K562 (cell line): ENCODE measurements around the gene ATP5F1A. TPM values are rescaled to one million over a fixed set of nuclear protein-coding genes. Genes with fewer than 3 reads are reported as not detected.
A peak's percentile ranks its signal among the peaks of the same experiment; 100 is the strongest.

Source experiments
- CBX5 ChIP-seq: IDR thresholded peaks from 2 replicates; pipeline ENCODE4 v1.6.1; 2014; ENCODE audit warnings: low read depth, borderline replicate concordance
- DMBX1 ChIP-seq: fragments of 250-450 bp; sonication (Bioruptor Pico); IDR thresholded peaks from 2 replicates; pipeline ENCODE4 v1.8.0; 2022; ENCODE audit warnings: inconsistent platforms, mild to moderate bottlenecking, moderate library complexity, borderline replicate concordance
- L3MBTL2 ChIP-seq: fragments of 450-650 bp; IDR thresholded peaks from 2 replicates; pipeline ENCODE4 v1.6.1; 2016; ENCODE audit warnings: mild to moderate bottlenecking, moderate library complexity
- LEF1 ChIP-seq: fragments of 450-650 bp; IDR thresholded peaks from 2 replicates; pipeline ENCODE4 v1.6.1; 2016; ENCODE audit warnings: mild to moderate bottlenecking
- RBM22 ChIP-seq: fragments of 200-400 bp; formaldehyde crosslinking; IDR thresholded peaks from 2 replicates; pipeline ENCODE4 v1.6.1; 2018; ENCODE audit warnings: low read length, low read depth; ENCODE audit not compliant: poor library complexity, severe bottlenecking
- SMAD4 ChIP-seq: fragments of 250-450 bp; sonication (Bioruptor Pico); conservative IDR thresholded peaks from 2 replicates; pipeline ENCODE4 v1.8.0; 2021; ENCODE audit warnings: inconsistent platforms, mild to moderate bottlenecking, moderate library complexity
- SPI1 ChIP-seq: IDR thresholded peaks from 2 replicates; pipeline ENCODE4 v1.6.1; 2011; ENCODE audit warnings: low read depth, low read length, control low read depth, borderline replicate concordance
- U2AF1 ChIP-seq: fragments of 200-400 bp; formaldehyde crosslinking; optimal IDR thresholded peaks from 2 replicates; pipeline ENCODE3; 2017; ENCODE audit warnings: mild to moderate bottlenecking, low read depth, low read length, moderate library complexity
- ZNF232 ChIP-seq: sonication (generic); formaldehyde crosslinking; IDR thresholded peaks from 2 replicates; pipeline ENCODE4 v1.8.0; 2022; ENCODE audit warnings: mild to moderate bottlenecking, missing genetic modification reagents
- ZNF507 ChIP-seq: conservative IDR thresholded peaks from 2 replicates; pipeline ENCODE4 v1.6.1; 2017; ENCODE audit warnings: missing genetic modification characterization, missing compliant biosample characterization
- polyA plus RNA-seq, 8 experiments: library from polyadenylated mRNA; depleted of rRNA in 4 of 8; stranded (reverse) in 5 of 8; unstranded in 3 of 8; fragments of >200 nt; fragmentation: Nextera tagmentation in 2 of 8; fragmentation: Illumina TruSeq in 1 of 8; extraction: Ambion mirVana in 2 of 8; extraction: Trizol in 1 of 8; gene quantifications; 2 replicates each; pipeline versions ENCODE4 v1.2.1 to v1.2.3, GENCODE V29; 2011 to 2014; ENCODE audit warnings: inconsistent platforms in 1 of 8, missing spikeins in 1 of 8
- total RNA-seq, 7 experiments: library from RNA; depleted of rRNA in 6 of 7; stranded (reverse); fragments of >200 nt in 6 of 7; fragmentation: Illumina TruSeq in 2 of 7; extraction: Trizol in 2 of 7; gene quantifications; 2 replicates each; pipeline versions ENCODE4 v1.2.1 to v1.2.3, GENCODE V29; 2011 to 2021; ENCODE audit warnings: low replicate concordance in 1 of 7
- TF ChIP-seq, protein P1 (sequence below): fragments of 450-650 bp; IDR thresholded peaks from 2 replicates; pipeline ENCODE4 v1.6.1; 2016; ENCODE audit warnings: mild to moderate bottlenecking, moderate library complexity
- TF ChIP-seq, protein P2 (sequence below), 2 experiments: fragments of 450-650 bp; conservative IDR thresholded peaks; 2 replicates each; pipeline ENCODE4 v1.6.1; 2017; ENCODE audit warnings: mild to moderate bottlenecking in 2 of 2, moderate library complexity in 2 of 2
- TF ChIP-seq, protein P3 (sequence below), 2 experiments: fragments of 200-800 bp in 1 of 2; sonication (Bioruptor generic) in 1 of 2; sonication (generic) in 1 of 2; formaldehyde crosslinking in 1 of 2; IDR thresholded peaks in 1 of 2; conservative IDR thresholded peaks in 1 of 2; 2 replicates each; pipeline versions ENCODE4 v1.5.0 to v1.6.1; 2016 to 2020; ENCODE audit warnings: missing compliant biosample characterization in 1 of 2, missing genetic modification characterization in 1 of 2, missing genetic modification reagents in 1 of 2

Gene ATP5F1A
- total and polyA plus RNA-seq, 9 of the 15 experiments (the other 6 are each of a cell fraction or from before 2014, with no cell fraction given): 377 to 762 (median 490) TPM

DNA sequence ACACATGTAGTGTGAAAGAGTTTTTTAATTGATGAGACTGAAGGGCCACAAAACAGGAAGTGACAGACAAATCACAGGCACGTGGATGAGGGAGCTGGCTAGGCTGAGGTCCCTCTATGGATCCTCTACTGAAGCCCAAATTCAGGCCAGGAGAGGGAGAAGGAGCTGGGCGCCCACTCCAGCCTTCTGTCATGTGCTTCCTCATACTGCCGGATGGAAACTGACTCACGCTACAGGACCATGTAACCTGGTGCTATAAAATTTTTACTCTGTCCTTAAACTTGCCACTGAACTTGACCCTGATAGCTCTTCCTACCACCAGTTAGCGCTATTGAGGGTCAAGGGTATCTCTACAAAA, 57.4 kb downstream of the ATP5F1A start (continued):
- TF ChIP-seq, protein P1, sequence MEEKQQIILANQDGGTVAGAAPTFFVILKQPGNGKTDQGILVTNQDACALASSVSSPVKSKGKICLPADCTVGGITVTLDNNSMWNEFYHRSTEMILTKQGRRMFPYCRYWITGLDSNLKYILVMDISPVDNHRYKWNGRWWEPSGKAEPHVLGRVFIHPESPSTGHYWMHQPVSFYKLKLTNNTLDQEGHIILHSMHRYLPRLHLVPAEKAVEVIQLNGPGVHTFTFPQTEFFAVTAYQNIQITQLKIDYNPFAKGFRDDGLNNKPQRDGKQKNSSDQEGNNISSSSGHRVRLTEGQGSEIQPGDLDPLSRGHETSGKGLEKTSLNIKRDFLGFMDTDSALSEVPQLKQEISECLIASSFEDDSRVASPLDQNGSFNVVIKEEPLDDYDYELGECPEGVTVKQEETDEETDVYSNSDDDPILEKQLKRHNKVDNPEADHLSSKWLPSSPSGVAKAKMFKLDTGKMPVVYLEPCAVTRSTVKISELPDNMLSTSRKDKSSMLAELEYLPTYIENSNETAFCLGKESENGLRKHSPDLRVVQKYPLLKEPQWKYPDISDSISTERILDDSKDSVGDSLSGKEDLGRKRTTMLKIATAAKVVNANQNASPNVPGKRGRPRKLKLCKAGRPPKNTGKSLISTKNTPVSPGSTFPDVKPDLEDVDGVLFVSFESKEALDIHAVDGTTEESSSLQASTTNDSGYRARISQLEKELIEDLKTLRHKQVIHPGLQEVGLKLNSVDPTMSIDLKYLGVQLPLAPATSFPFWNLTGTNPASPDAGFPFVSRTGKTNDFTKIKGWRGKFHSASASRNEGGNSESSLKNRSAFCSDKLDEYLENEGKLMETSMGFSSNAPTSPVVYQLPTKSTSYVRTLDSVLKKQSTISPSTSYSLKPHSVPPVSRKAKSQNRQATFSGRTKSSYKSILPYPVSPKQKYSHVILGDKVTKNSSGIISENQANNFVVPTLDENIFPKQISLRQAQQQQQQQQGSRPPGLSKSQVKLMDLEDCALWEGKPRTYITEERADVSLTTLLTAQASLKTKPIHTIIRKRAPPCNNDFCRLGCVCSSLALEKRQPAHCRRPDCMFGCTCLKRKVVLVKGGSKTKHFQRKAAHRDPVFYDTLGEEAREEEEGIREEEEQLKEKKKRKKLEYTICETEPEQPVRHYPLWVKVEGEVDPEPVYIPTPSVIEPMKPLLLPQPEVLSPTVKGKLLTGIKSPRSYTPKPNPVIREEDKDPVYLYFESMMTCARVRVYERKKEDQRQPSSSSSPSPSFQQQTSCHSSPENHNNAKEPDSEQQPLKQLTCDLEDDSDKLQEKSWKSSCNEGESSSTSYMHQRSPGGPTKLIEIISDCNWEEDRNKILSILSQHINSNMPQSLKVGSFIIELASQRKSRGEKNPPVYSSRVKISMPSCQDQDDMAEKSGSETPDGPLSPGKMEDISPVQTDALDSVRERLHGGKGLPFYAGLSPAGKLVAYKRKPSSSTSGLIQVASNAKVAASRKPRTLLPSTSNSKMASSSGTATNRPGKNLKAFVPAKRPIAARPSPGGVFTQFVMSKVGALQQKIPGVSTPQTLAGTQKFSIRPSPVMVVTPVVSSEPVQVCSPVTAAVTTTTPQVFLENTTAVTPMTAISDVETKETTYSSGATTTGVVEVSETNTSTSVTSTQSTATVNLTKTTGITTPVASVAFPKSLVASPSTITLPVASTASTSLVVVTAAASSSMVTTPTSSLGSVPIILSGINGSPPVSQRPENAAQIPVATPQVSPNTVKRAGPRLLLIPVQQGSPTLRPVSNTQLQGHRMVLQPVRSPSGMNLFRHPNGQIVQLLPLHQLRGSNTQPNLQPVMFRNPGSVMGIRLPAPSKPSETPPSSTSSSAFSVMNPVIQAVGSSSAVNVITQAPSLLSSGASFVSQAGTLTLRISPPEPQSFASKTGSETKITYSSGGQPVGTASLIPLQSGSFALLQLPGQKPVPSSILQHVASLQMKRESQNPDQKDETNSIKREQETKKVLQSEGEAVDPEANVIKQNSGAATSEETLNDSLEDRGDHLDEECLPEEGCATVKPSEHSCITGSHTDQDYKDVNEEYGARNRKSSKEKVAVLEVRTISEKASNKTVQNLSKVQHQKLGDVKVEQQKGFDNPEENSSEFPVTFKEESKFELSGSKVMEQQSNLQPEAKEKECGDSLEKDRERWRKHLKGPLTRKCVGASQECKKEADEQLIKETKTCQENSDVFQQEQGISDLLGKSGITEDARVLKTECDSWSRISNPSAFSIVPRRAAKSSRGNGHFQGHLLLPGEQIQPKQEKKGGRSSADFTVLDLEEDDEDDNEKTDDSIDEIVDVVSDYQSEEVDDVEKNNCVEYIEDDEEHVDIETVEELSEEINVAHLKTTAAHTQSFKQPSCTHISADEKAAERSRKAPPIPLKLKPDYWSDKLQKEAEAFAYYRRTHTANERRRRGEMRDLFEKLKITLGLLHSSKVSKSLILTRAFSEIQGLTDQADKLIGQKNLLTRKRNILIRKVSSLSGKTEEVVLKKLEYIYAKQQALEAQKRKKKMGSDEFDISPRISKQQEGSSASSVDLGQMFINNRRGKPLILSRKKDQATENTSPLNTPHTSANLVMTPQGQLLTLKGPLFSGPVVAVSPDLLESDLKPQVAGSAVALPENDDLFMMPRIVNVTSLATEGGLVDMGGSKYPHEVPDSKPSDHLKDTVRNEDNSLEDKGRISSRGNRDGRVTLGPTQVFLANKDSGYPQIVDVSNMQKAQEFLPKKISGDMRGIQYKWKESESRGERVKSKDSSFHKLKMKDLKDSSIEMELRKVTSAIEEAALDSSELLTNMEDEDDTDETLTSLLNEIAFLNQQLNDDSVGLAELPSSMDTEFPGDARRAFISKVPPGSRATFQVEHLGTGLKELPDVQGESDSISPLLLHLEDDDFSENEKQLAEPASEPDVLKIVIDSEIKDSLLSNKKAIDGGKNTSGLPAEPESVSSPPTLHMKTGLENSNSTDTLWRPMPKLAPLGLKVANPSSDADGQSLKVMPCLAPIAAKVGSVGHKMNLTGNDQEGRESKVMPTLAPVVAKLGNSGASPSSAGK: peak; percentile 53
- peak; percentile 92 for TF ChIP-seq SPI1
- no peak for TF ChIP-seq ZNF507 (tag)
- TF ChIP-seq CBX5: no peak
- no peak for TF ChIP-seq LEF1
- no peak for TF ChIP-seq RBM22
- TF ChIP-seq L3MBTL2: peak; percentile 76
- TF ChIP-seq, protein P2, sequence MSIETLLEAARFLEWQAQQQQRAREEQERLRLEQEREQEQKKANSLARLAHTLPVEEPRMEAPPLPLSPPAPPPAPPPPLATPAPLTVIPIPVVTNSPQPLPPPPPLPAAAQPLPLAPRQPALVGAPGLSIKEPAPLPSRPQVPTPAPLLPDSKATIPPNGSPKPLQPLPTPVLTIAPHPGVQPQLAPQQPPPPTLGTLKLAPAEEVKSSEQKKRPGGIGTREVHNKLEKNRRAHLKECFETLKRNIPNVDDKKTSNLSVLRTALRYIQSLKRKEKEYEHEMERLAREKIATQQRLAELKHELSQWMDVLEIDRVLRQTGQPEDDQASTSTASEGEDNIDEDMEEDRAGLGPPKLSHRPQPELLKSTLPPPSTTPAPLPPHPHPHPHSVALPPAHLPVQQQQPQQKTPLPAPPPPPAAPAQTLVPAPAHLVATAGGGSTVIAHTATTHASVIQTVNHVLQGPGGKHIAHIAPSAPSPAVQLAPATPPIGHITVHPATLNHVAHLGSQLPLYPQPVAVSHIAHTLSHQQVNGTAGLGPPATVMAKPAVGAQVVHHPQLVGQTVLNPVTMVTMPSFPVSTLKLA (conservative IDR thresholded peaks at IDR 0.05): 0 out of 4 replicates have a peak, but pooled peaks of 1 of the 2 experiments have one; percentile 27
- no peak for TF ChIP-seq U2AF1
- TF ChIP-seq, protein P3, sequence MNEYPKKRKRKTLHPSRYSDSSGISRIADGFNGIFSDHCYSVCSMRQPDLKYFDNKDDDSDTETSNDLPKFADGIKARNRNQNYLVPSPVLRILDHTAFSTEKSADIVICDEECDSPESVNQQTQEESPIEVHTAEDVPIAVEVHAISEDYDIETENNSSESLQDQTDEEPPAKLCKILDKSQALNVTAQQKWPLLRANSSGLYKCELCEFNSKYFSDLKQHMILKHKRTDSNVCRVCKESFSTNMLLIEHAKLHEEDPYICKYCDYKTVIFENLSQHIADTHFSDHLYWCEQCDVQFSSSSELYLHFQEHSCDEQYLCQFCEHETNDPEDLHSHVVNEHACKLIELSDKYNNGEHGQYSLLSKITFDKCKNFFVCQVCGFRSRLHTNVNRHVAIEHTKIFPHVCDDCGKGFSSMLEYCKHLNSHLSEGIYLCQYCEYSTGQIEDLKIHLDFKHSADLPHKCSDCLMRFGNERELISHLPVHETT (CRISPR knock-in tag; conservative IDR thresholded peaks at IDR 0.05 in 1 of 2, IDR thresholded peaks at IDR 0.05 in 1 of 2): no peak
- no peak for TF ChIP-seq ZNF232
- peak; percentile 42; the same call in 1 of the 2 replicates for TF ChIP-seq DMBX1 (CRISPR knock-in tag)
- no peak for TF ChIP-seq SMAD4 (CRISPR knock-in tag)
